HepG2 (cell line): Measurements from ENCODE around the gene RAD54L2. TPM values are rescaled to one million over a fixed set of nuclear protein-coding genes. Genes with fewer than 3 reads are reported as not detected.
A peak's percentile ranks its signal among the peaks of the same experiment; 100 is the strongest.

ENCODE experiments used
- ERF ChIP-seq: IDR thresholded peaks from 2 replicates; pipeline ENCODE4 v1.6.1; 2018; ENCODE audit warnings: missing biosample characterization, missing genetic modification reagents
- EZH2 ChIP-seq: conservative IDR thresholded peaks from 2 replicates; pipeline ENCODE4 v1.6.1; 2012; ENCODE audit warnings: mild to moderate bottlenecking, low read depth, low read length, moderate library complexity
- GZF1 ChIP-seq: sonication (generic); formaldehyde crosslinking; IDR thresholded peaks from 2 replicates; pipeline ENCODE4 v1.5.1; 2020; ENCODE audit warnings: mild to moderate bottlenecking, missing genetic modification reagents
- JDP2 ChIP-seq: sonication (generic); formaldehyde crosslinking; IDR thresholded peaks from 2 replicates; pipeline ENCODE4 v1.8.1; 2022; ENCODE audit warnings: missing genetic modification reagents, borderline replicate concordance
- PATZ1 ChIP-seq: sonication (generic); formaldehyde crosslinking; IDR thresholded peaks from 2 replicates; pipeline ENCODE4 v1.4.0; 2020; ENCODE audit warnings: missing genetic modification reagents
- PRPF4 ChIP-seq: fragments of 200-400 bp; formaldehyde crosslinking; IDR thresholded peaks from 2 replicates; pipeline ENCODE4 v1.6.1; 2016; ENCODE audit warnings: low read length, low read depth; ENCODE audit not compliant: poor library complexity, severe bottlenecking
- RELA ChIP-seq: sonication (generic); formaldehyde crosslinking; IDR thresholded peaks from 2 replicates; pipeline ENCODE4 v1.4.0; 2020; ENCODE audit warnings: missing genetic modification reagents
- SOX6 ChIP-seq, 2 experiments: fragments of 450-650 bp in 1 of 2; sonication (generic) in 1 of 2; formaldehyde crosslinking in 1 of 2; IDR thresholded peaks; 2 replicates each; pipeline versions ENCODE4 v1.4.0 to v1.6.1; 2017 to 2020; ENCODE audit warnings: antibody characterized with exemption in 1 of 2, mild to moderate bottlenecking in 1 of 2, missing genetic modification reagents in 1 of 2
- SP1 ChIP-seq, 2 experiments: fragments of 450-650 bp in 1 of 2; sonication (generic) in 1 of 2; formaldehyde crosslinking in 1 of 2; IDR thresholded peaks; 2 replicates each; pipeline versions ENCODE4 v1.4.0 to v1.6.1; 2016 to 2020; ENCODE audit warnings: missing genetic modification reagents in 1 of 2
- TBX2 ChIP-seq: sonication (generic); formaldehyde crosslinking; IDR thresholded peaks from 2 replicates; pipeline ENCODE4 v1.5.0; 2020; ENCODE audit warnings: missing genetic modification reagents, mild to moderate bottlenecking, borderline replicate concordance
- ZBTB7B ChIP-seq: sonication (generic); formaldehyde crosslinking; IDR thresholded peaks from 2 replicates; pipeline ENCODE4 v1.4.0; 2020; ENCODE audit warnings: missing genetic modification reagents
- ZNF124 ChIP-seq: sonication (generic); formaldehyde crosslinking; IDR thresholded peaks from 2 replicates; pipeline ENCODE4 v1.4.0; 2020; ENCODE audit warnings: missing genetic modification reagents
- ZNF136 ChIP-seq: sonication (generic); formaldehyde crosslinking; IDR thresholded peaks from 2 replicates; pipeline ENCODE4 v1.8.1; 2022; ENCODE audit warnings: low read depth, mild to moderate bottlenecking, moderate library complexity, missing genetic modification reagents
- ZNF354B ChIP-seq: sonication (generic); formaldehyde crosslinking; IDR thresholded peaks from 2 replicates; pipeline ENCODE4 v1.8.0; 2022; ENCODE audit warnings: mild to moderate bottlenecking, missing genetic modification reagents
- ZNF646 ChIP-seq: sonication (generic); formaldehyde crosslinking; IDR thresholded peaks from 2 replicates; pipeline ENCODE4 v1.9.0; 2021; ENCODE audit warnings: mild to moderate bottlenecking, missing genetic modification reagents
- ZNF672 ChIP-seq: sonication (generic); formaldehyde crosslinking; IDR thresholded peaks from 2 replicates; pipeline ENCODE4 v1.8.1; 2022; ENCODE audit warnings: missing genetic modification reagents
- ZNF776 ChIP-seq: sonication (generic); formaldehyde crosslinking; IDR thresholded peaks from 2 replicates; pipeline ENCODE4 v1.4.0; 2020; ENCODE audit warnings: mild to moderate bottlenecking, missing genetic modification reagents
- polyA plus RNA-seq, 8 experiments: library from polyadenylated mRNA; depleted of rRNA in 3 of 8; stranded (reverse) in 7 of 8; unstranded in 1 of 8; fragments of >200 nt; fragmentation: Illumina TruSeq in 4 of 8; extraction: Trizol in 4 of 8; gene quantifications; 2 replicates each; pipeline versions ENCODE4 v1.2.1 to v1.2.3, GENCODE V29; 2011 to 2016; ENCODE audit warnings: low read depth in 4 of 8, missing spikeins in 1 of 8, mixed read lengths in 1 of 8; ENCODE audit not compliant: insufficient read depth in 1 of 8
- total RNA-seq, 5 experiments: library from RNA; depleted of rRNA; stranded (reverse); fragments of >200 nt; fragmentation: Illumina TruSeq; extraction: Trizol; gene quantifications; 2 replicates each; pipeline ENCODE4 v1.2.3, GENCODE V29; 2016; ENCODE audit warnings: low read depth in 1 of 5
- TF ChIP-seq, protein P1 (sequence below): sonication (generic); formaldehyde crosslinking; IDR thresholded peaks from 2 replicates; pipeline ENCODE4 v1.9.0; 2021; ENCODE audit warnings: missing genetic modification reagents, borderline replicate concordance

The RAD54L2 gene
- total and polyA plus RNA-seq, 2 of the 13 experiments (the other 11 are each of a cell fraction or from before 2014, with no cell fraction given), result 5.5 to 14.8 TPM

DNA sequence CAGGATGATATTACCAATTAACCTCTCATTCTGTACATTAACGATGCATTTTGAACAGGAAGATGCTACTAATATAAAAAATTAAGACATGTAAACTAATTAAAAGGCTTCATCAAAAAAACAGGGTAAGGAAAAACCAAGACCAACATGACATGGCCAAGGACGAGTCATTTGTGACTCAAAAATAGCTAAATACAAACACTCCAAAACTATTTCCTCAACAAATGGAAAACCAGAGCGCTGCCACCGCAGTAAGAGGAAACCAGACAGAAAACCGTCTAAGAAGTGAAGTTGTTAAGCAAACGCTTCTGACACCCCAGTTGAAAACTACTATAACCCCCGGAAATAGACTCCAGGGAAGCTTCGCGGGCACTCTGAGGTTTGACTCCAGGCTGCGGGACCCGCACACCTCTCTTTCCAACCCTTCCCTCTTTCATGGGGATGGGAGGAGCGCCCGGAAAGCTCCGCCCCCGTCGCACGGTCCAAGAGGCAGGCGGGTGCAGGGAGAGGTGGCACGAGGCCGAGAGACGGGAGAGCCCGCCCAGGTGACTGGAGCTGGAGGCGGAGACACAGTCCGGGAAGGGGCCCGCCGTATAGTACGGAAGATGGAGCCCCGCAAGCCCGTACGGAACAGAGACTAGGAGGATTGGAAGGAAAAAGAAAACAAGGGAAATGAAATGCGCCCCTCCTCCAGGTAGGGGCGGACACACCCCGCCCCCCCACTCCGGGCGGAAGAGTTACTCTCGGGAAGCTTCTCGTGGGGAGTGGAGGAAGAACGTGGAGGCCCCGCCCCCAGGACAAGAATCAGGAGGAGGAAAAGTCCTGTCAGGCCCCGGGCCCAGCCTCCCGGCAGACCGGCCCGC lies 39.4 kb upstream of the RAD54L2 start (continued):
- TF ChIP-seq, protein P1, sequence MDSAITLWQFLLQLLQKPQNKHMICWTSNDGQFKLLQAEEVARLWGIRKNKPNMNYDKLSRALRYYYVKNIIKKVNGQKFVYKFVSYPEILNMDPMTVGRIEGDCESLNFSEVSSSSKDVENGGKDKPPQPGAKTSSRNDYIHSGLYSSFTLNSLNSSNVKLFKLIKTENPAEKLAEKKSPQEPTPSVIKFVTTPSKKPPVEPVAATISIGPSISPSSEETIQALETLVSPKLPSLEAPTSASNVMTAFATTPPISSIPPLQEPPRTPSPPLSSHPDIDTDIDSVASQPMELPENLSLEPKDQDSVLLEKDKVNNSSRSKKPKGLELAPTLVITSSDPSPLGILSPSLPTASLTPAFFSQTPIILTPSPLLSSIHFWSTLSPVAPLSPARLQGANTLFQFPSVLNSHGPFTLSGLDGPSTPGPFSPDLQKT (CRISPR knock-in tag), result no peak
- TF ChIP-seq PRPF4 (no peak), ERF (CRISPR knock-in tag) (peak; percentile 54; the same call in 1 of the 2 replicates), JDP2 (no peak), RELA (no peak), SOX6 (IDR thresholded peaks at IDR 0.05) (no peak), SOX6 (CRISPR knock-in tag; IDR thresholded peaks at IDR 0.05) (peak; percentile 31; the same call in 1 of the 2 replicates), GZF1 (CRISPR knock-in tag) (peak; percentile 70; the same call in 1 of the 2 replicates), ZNF354B (no peak), ZNF672 (CRISPR knock-in tag) (no peak), PATZ1 (CRISPR knock-in tag) (peak; percentile 89), ZNF646 (CRISPR knock-in tag) (no peak), ZNF136 (0 out of 2 replicates have a peak, but pooled peaks have one; percentile 60), ZBTB7B (CRISPR knock-in tag) (0 out of 2 replicates have a peak, but pooled peaks have one; percentile 32), ZNF776 (CRISPR knock-in tag) (no peak), EZH2 (no peak), ZNF124 (0 out of 2 replicates have a peak, but pooled peaks have one; percentile 66), TBX2 (CRISPR knock-in tag) (peak; percentile 31; the same call in 1 of the 2 replicates), SP1 (IDR thresholded peaks at IDR 0.05) (no peak), SP1 (CRISPR knock-in tag; IDR thresholded peaks at IDR 0.05) (peak; percentile 70)
